HG03064 (cell line): ENCODE data around the gene ARHGAP19.

Experiments used
- ATAC-seq: cut with Tn5 transposase; IDR thresholded peaks from one replicate; pipeline ENCODE4 v1.9.1; 2021; ENCODE audit warnings: low read depth; ENCODE audit not compliant: unreplicated experiment

The ARHGAP19 gene

GRCh38 chr10:97292097-97292861 is at the start of gene ARHGAP19:
TSS of gene ARHGAP19 (minus strand) at chr10:97292637. CDS start at chr10:97292627, 10 bp downstream.
- ATAC-seq: peak; percentile 94

- ATAC-seq: no peak
Observed at GRCh38 chr10:97341416-97341815, 49.0 kb upstream of the ARHGAP19 start.

GRCh38 chr10:97338041-97338440 is 45.6 kb upstream of the ARHGAP19 start:
- ATAC-seq: no peak

GRCh38 chr10:97336942-97337831 is 44.8 kb upstream of the ARHGAP19 start:
- no peak for ATAC-seq

- ATAC-seq: no peak
Observed at GRCh38 chr10:97336446-97336845, 44.0 kb upstream of the ARHGAP19 start.

GRCh38 chr10:97336006-97336405 is 43.6 kb upstream of the ARHGAP19 start:
- no peak for ATAC-seq

GRCh38 chr10:97335188-97335619 is 42.8 kb upstream of the ARHGAP19 start:
- no peak for ATAC-seq

GRCh38 chr10:97334370-97335175 is 42.1 kb upstream of the ARHGAP19 start, which contains the start of gene FRAT2:
TSS of gene FRAT2 (minus strand) at chr10:97334729. CDS start at chr10:97334572, 157 bp downstream.
- ATAC-seq: peak; percentile 77

- ATAC-seq: peak; percentile 16
Observed at GRCh38 chr10:97333601-97334369, 41.3 kb upstream of the ARHGAP19 start.

GRCh38 chr10:97333351-97333600 is 40.8 kb upstream of the ARHGAP19 start:
- ATAC-seq: no peak

GRCh38 chr10:97332591-97333350 is 40.3 kb upstream of the ARHGAP19 start:
- ATAC-seq: no peak

GRCh38 chr10:97331153-97331703 is 38.8 kb upstream of the ARHGAP19 start:
- ATAC-seq: no peak

GRCh38 chr10:97329766-97330165 is 37.3 kb upstream of the ARHGAP19 start:
- no peak for ATAC-seq

- ATAC-seq: no peak
Observed at GRCh38 chr10:97328646-97329453, 36.4 kb upstream of the ARHGAP19 start.

GRCh38 chr10:97327348-97328294 is 35.2 kb upstream of the ARHGAP19 start:
- ATAC-seq: no peak

- no peak for ATAC-seq
Observed at GRCh38 chr10:97325754-97326153, 33.3 kb upstream of the ARHGAP19 start.

GRCh38 chr10:97323501-97323900 is 31.1 kb upstream of the ARHGAP19 start:
- ATAC-seq: no peak
